Measurements from ENCODE around the gene KLHL6. TPM values are rescaled to one million over a fixed set of nuclear protein-coding genes. Genes with fewer than 3 reads are reported as not detected.

Gene KLHL6
- total RNA-seq, 4 donors from 2014 or later = 0.67 to 2.7 (median 1.0) TPM

DNA sequence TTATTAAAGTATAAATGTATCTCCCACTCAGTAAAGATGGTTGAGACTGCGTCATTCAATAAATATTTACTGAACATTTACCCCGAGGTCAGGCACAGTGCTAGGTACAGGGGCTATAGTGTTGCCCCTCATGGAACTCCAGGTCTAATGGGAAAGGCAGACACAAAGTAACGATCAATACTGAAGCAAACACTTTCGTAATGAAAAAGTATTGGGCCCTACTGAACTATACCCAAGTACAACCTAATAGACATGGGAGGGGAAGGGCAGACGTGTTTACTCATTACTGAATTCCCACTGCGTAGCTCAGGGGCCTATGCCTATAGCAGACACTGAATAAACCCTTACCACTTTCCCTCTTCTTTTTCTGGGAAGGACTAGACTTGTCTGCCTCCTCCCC lies 56.9 kb downstream of the KLHL6 start:
- H3K4me3 ChIP-seq (replicated peaks in 1 of 3) = no peak overlapping the region
- WGBS, 2 donors = 93 to 97% methylated on average over 6 of the region's 6 CpGs

DNA sequence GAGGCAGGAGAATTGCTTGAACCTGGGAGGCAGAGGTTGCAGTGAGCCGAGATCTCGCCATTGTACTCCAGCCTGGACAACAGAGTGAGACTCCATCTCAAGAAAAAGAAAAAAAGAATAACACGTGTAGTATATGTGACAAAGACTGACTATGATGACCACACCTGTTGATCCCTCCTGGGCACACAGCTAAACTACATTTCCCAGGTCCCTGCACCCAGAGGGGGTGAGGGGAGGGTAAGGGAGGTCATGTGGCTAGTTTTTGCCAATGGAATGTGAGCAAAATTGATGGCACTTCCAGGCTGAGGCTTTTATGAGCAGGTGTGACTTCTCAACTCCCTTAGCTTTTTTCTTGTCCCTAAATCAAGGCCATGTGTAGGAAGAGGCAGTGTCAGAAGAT lies 58.2 kb downstream of the KLHL6 start:
- no peaks in the 10 kb centered on the region for H3K36me3 ChIP-seq
- H3K27ac ChIP-seq = no peak overlapping the region
- peaks cover 3 to 8% of the 10 kb centered on the region in 2 donors for H3K4me1 ChIP-seq
- no peak for DNase-seq
- WGBS, 2 donors = 94 to 97% methylated on average over 3 of the region's 3 CpGs
- intact Hi-C loops (cut with DNase I) = no loop called here
- no peaks in the 10 kb centered on the region for H3K27me3 ChIP-seq
- TF ChIP-seq, protein P1, sequence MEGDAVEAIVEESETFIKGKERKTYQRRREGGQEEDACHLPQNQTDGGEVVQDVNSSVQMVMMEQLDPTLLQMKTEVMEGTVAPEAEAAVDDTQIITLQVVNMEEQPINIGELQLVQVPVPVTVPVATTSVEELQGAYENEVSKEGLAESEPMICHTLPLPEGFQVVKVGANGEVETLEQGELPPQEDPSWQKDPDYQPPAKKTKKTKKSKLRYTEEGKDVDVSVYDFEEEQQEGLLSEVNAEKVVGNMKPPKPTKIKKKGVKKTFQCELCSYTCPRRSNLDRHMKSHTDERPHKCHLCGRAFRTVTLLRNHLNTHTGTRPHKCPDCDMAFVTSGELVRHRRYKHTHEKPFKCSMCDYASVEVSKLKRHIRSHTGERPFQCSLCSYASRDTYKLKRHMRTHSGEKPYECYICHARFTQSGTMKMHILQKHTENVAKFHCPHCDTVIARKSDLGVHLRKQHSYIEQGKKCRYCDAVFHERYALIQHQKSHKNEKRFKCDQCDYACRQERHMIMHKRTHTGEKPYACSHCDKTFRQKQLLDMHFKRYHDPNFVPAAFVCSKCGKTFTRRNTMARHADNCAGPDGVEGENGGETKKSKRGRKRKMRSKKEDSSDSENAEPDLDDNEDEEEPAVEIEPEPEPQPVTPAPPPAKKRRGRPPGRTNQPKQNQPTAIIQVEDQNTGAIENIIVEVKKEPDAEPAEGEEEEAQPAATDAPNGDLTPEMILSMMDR (IDR thresholded peaks at IDR 0.05) = no peak
- TF ChIP-seq POLR2A (IDR thresholded peaks at IDR 0.05) = no peak
- H3K9me3 ChIP-seq = no peaks in the 10 kb centered on the region
- H3K4me3 ChIP-seq (replicated peaks in 1 of 3) = no peak overlapping the region

More for the DNA sequence above, 56.9 kb downstream of the KLHL6 start:
- H3K27ac ChIP-seq = no peak overlapping the region
- no peak for TF ChIP-seq POLR2A (IDR thresholded peaks at IDR 0.05)
- TF ChIP-seq, protein P1 (IDR thresholded peaks at IDR 0.05) = no peak
- no peaks in the 10 kb centered on the region for H3K9me3 ChIP-seq
- intact Hi-C loops (cut with DNase I) = no loop called here
- peaks cover 3 to 8% of the 10 kb centered on the region in 2 donors for H3K4me1 ChIP-seq
- DNase-seq = no peak
- no peaks in the 10 kb centered on the region for H3K27me3 ChIP-seq
- no peaks in the 10 kb centered on the region for H3K36me3 ChIP-seq

- intact Hi-C loops (cut with DNase I) = no loop called here
- WGBS, 2 donors = 84 to 93% methylated on average over 1 of the region's 1 CpG
Observed at GRCh38 chr3:183496311-183496710, 59.2 kb downstream of the KLHL6 start.

DNA sequence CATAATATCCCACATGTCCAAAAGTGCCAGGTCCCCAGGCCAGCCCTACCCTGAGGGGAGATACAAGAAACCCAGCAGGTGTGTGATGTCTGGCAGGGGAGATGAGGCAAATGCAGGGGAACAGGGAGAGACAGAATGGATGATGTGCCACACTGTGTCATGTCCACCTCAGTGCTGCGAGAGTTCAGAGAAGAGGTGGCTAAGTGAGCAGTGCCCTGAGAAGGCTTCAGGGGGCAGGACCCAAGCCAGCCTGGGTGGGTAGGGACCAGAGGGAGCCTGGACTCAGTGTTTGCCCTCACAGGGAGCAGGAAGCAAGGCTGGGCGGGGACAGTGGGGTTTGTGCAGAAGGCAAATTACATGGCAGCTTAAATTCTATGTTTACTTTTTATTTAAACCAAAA lies 61.2 kb downstream of the KLHL6 start:
- Histone ChIP-seq H3K27me3 (no peaks in the 10 kb centered on the region), H3K27ac (no peak overlapping the region), H3K9me3 (no peaks in the 10 kb centered on the region), H3K4me3 (replicated peaks in 1 of 3) (no peak overlapping the region), H3K4me1 (peaks cover 6 to 8% of the 10 kb centered on the region in 2 donors), H3K36me3 (no peaks in the 10 kb centered on the region)
- intact Hi-C loops (cut with DNase I) = no loop called here
- no peak for TF ChIP-seq POLR2A (IDR thresholded peaks at IDR 0.05)
- TF ChIP-seq, protein P1 (IDR thresholded peaks at IDR 0.05) = no peak
- DNase-seq = no peak
- WGBS, 2 donors = 92 to 94% methylated on average over 2 of the region's 2 CpGs

More at GRCh38 chr3:183496311-183496710, 59.2 kb downstream of the KLHL6 start:
- no peak for DNase-seq
- H3K27me3 ChIP-seq = no peaks in the 10 kb centered on the region
- H3K4me3 ChIP-seq (replicated peaks in 1 of 3) = no peak overlapping the region
- H3K9me3 ChIP-seq = no peaks in the 10 kb centered on the region
- peaks cover 3 to 8% of the 10 kb centered on the region in 2 donors for H3K4me1 ChIP-seq
- TF ChIP-seq POLR2A (IDR thresholded peaks at IDR 0.05) = no peak
- TF ChIP-seq, protein P1 (IDR thresholded peaks at IDR 0.05) = no peak
- no peak overlapping the region for H3K27ac ChIP-seq
- H3K36me3 ChIP-seq = no peaks in the 10 kb centered on the region

- no peak for DNase-seq
- WGBS, 2 donors = 91 to 92% methylated on average over 4 of the region's 4 CpGs
Observed at GRCh38 chr3:183493296-183494045, 62.0 kb downstream of the KLHL6 start.

More at GRCh38 chr3:183493296-183494045, 62.0 kb downstream of the KLHL6 start:
- no peaks in the 10 kb centered on the region for H3K27me3 ChIP-seq
- no peaks in the 10 kb centered on the region for H3K9me3 ChIP-seq
- TF ChIP-seq POLR2A (IDR thresholded peaks at IDR 0.05) = no peak
- TF ChIP-seq, protein P1 (IDR thresholded peaks at IDR 0.05) = no peak
- no peaks in the 10 kb centered on the region for H3K36me3 ChIP-seq
- intact Hi-C loops (cut with DNase I) = no loop called here
- no peak overlapping the region for H3K27ac ChIP-seq
- peaks cover 4 to 5% of the 10 kb centered on the region in 2 donors for H3K4me1 ChIP-seq
- H3K4me3 ChIP-seq (replicated peaks in 1 of 3) = no peak overlapping the region

Data from thyroid gland (tissue), 4 donors.